HCT116 (cell line): ENCODE measurements around the gene ANKLE1. TPM values are rescaled to one million over a fixed set of nuclear protein-coding genes. Genes with fewer than 3 reads are reported as not detected.
A peak's percentile ranks its signal among the peaks of the same experiment; 100 is the strongest.

Experiments
- ATAC-seq: fragments of 200-7000 bp; cut with Tn5 transposase; 2 replicates; pipeline ENCODE4 v1.9.1; 2020; ENCODE audit warnings: mild to moderate bottlenecking, moderate library complexity
- BruUV-seq: library from RNA; stranded (reverse); fragments of 400-500 nt; replicated peaks from 2 replicates; lab custom pipeline; 2021; lab: Mats Ljungman, UMichigan
- CTCF ChIA-PET: fragments of 300-600 bp; sonication (Branson Sonifier 250); formaldehyde crosslinking; loops from one replicate; lab custom pipeline; 2021; ENCODE audit warnings: antibody characterized with exemption; lab: Charles Lee
- POLR2A ChIA-PET: fragments of 300-600, 350-600 bp; sonication (Branson Sonifier 250); formaldehyde crosslinking; loops from one replicate; lab custom pipeline; 2021; ENCODE audit warnings: antibody characterized with exemption; lab: Charles Lee
- RAD21 ChIA-PET, 2 experiments: fragments of 300-600 bp; sonication (Branson Sonifier 250); formaldehyde crosslinking; loops; one replicate each; lab custom pipeline; 2023; ENCODE audit warnings: low total read pairs in 2 of 2; ENCODE audit not compliant: uncharacterized antibody in 2 of 2, unreplicated experiment in 2 of 2, low non-redundant PET in 1 of 2; lab: Charles Lee
- DNase-seq: peaks from one replicate; pipeline ENCODE4 v3.0.0-alpha.2; 2010; ENCODE audit warnings: low read depth, low spot score
- H2AFZ ChIP-seq: fragments of 200-600 bp; shearing (Covaris generic), sonication (generic); 2 replicates; pipeline ENCODE4 v1.6.1; 2017; ENCODE audit warnings: low read depth, mixed run types, mixed read lengths, antibody characterized with exemption, low read length; ENCODE audit not compliant: poor library complexity, severe bottlenecking
- H3K27ac ChIP-seq: 2 replicates; pipeline ENCODE4 v1.5.1; 2012; ENCODE audit warnings: low read depth, low read length
- H3K27me3 ChIP-seq: fragments of 200-600 bp; sonication (generic); 2 replicates; pipeline ENCODE4 v1.6.1; 2016; ENCODE audit warnings: mixed run types, low read length, mixed read lengths; ENCODE audit not compliant: insufficient read depth
- H3K36me3 ChIP-seq, 2 experiments: fragments of 200-500 bp in 1 of 2; fragments of 200-600 bp in 1 of 2; sonication (Bioruptor generic) in 1 of 2; sonication (generic) in 1 of 2; 2 replicates each; pipeline versions ENCODE4 v1.5.1 to v1.6.1; 2014 to 2016; ENCODE audit warnings: low read length in 2 of 2, inconsistent platforms in 1 of 2, mixed read lengths in 1 of 2, mixed run types in 1 of 2; ENCODE audit not compliant: insufficient read depth in 2 of 2, control insufficient read depth in 1 of 2
- H3K4me1 ChIP-seq, 2 experiments: fragments of 200-600 bp in 1 of 2; sonication (generic) in 1 of 2; 2 replicates each; pipeline versions ENCODE4 v1.5.1 to v1.6.1; 2012 to 2017; ENCODE audit warnings: low read length in 2 of 2, inconsistent platforms in 1 of 2, mild to moderate bottlenecking in 1 of 2, mixed read lengths in 1 of 2, mixed run types in 1 of 2, moderate library complexity in 1 of 2; ENCODE audit not compliant: insufficient read depth in 2 of 2, control insufficient read depth in 1 of 2
- H3K4me2 ChIP-seq: fragments of 200-600 bp; sonication (generic); 2 replicates; pipeline ENCODE4 v1.6.1; 2017; ENCODE audit warnings: mixed run types, low read length, mixed read lengths
- H3K4me3 ChIP-seq, 2 experiments: fragments of 200-600 bp in 1 of 2; sonication (generic) in 1 of 2; replicated peaks in 1 of 2; 2 replicates each; pipeline ENCODE4 v1.5.1; 2011 to 2016; ENCODE audit warnings: low read length in 2 of 2, control low read depth in 1 of 2, low read depth in 1 of 2, mild to moderate bottlenecking in 1 of 2, mixed read lengths in 1 of 2, mixed run types in 1 of 2
- H3K79me2 ChIP-seq: fragments of 200-600 bp; sonication (generic); 2 replicates; pipeline ENCODE4 v1.6.1; 2017; ENCODE audit warnings: mild to moderate bottlenecking, mixed run types, low read length, moderate library complexity, mixed read lengths; ENCODE audit not compliant: insufficient read depth
- H3K9ac ChIP-seq: fragments of 200-600 bp; sonication (generic); 2 replicates; pipeline ENCODE4 v1.6.1; 2016; ENCODE audit warnings: low read length, mixed read lengths
- H3K9me2 ChIP-seq: fragments of 200-600 bp; sonication (generic), shearing (Covaris generic); 2 replicates; pipeline ENCODE4 v1.6.1; 2017; ENCODE audit warnings: mixed run types, mild to moderate bottlenecking, moderate library complexity; ENCODE audit not compliant: insufficient read depth
- H3K9me3 ChIP-seq, 2 experiments: fragments of 200-500 bp in 1 of 2; fragments of 200-600 bp in 1 of 2; sonication (Bioruptor generic) in 1 of 2; sonication (generic) in 1 of 2; 2 replicates each; pipeline ENCODE4 v1.6.1; 2014 to 2017; ENCODE audit warnings: low read length in 2 of 2, mixed read lengths in 2 of 2, inconsistent platforms in 1 of 2, low read depth in 1 of 2, mild to moderate bottlenecking in 1 of 2, mixed run types in 1 of 2, moderate library complexity in 1 of 2; ENCODE audit not compliant: control insufficient read depth in 1 of 2, insufficient read depth in 1 of 2
- H4K20me1 ChIP-seq: fragments of 200-600 bp; sonication (generic), shearing (Covaris generic); 2 replicates; pipeline ENCODE4 v1.6.1; 2017; ENCODE audit warnings: mixed run types, mild to moderate bottlenecking, moderate library complexity; ENCODE audit not compliant: insufficient read depth
- CBX3 ChIP-seq: IDR thresholded peaks from 2 replicates; pipeline ENCODE4 v1.6.1; 2012; ENCODE audit warnings: low read depth
- CEBPB ChIP-seq: IDR thresholded peaks from 2 replicates; pipeline ENCODE4 v1.6.1; 2012; ENCODE audit warnings: low read depth
- EGR1 ChIP-seq: IDR thresholded peaks from 2 replicates; pipeline ENCODE4 v1.6.1; 2012; ENCODE audit warnings: low read depth
- EZH2phosphoT487 ChIP-seq: fragments of 200-600 bp; IDR thresholded peaks from 2 replicates; pipeline ENCODE4 v1.6.1; 2018; ENCODE audit warnings: antibody characterized with exemption, borderline replicate concordance
- JUND ChIP-seq: IDR thresholded peaks from 2 replicates; pipeline ENCODE4 v1.6.1; 2012
- POLR2A ChIP-seq: IDR thresholded peaks from 2 replicates; pipeline ENCODE4 v1.7.0; 2011; ENCODE audit warnings: borderline replicate concordance; ENCODE audit not compliant: insufficient read depth, insufficient read length; ENCODE audit errors: extremely low read depth
- POLR2AphosphoS5 ChIP-seq: IDR thresholded peaks from 2 replicates; pipeline ENCODE4 v1.6.1; 2011; ENCODE audit warnings: mild to moderate bottlenecking, low read depth, low read length, moderate library complexity
- SP1 ChIP-seq: IDR thresholded peaks from 2 replicates; pipeline ENCODE4 v1.6.1; 2012; ENCODE audit warnings: low read depth
- TCF7L2 ChIP-seq: IDR thresholded peaks from 2 replicates; pipeline ENCODE4 v1.7.0; 2011; ENCODE audit warnings: borderline replicate concordance, inconsistent platforms; ENCODE audit not compliant: insufficient read depth, insufficient read length; ENCODE audit errors: extremely low read depth
- YY1 ChIP-seq: IDR thresholded peaks from 2 replicates; pipeline ENCODE4 v1.6.1; 2011; ENCODE audit warnings: low read length, low read depth, moderate library complexity, mild to moderate bottlenecking; ENCODE audit not compliant: insufficient replicate concordance; ENCODE audit errors: extremely low read depth
- ZNF274 ChIP-seq: fragments of 200-500 bp; sonication (Bioruptor generic); IDR thresholded peaks from 2 replicates; pipeline ENCODE4 v1.6.1; 2014; ENCODE audit warnings: mild to moderate bottlenecking, low read depth, low read length, inconsistent platforms
- intact Hi-C: fragments of 100-400 bp; cut with micrococcal nuclease; formaldehyde crosslinking; loops from 2 replicates; pipeline ENCODE4 v1.10.0; 2022
- total RNA-seq: library from RNA; stranded (reverse); gene quantifications from one replicate; pipeline ENCODE4 v1.2.1, GENCODE V29; 2021; ENCODE audit not compliant: unreplicated experiment
- TF ChIP-seq, protein P1 (sequence below): IDR thresholded peaks from 2 replicates; pipeline ENCODE4 v1.6.1; 2012
- TF ChIP-seq, protein P2 (sequence below): IDR thresholded peaks from 2 replicates; pipeline ENCODE4 v1.6.1; 2011; ENCODE audit warnings: mild to moderate bottlenecking, low read length, moderate library complexity; ENCODE audit not compliant: insufficient replicate concordance; ENCODE audit errors: extremely low read depth
- TF ChIP-seq, protein P3 (sequence below): IDR thresholded peaks from 2 replicates; pipeline ENCODE4 v1.6.1; 2012
- TF ChIP-seq, protein P4 (sequence below): IDR thresholded peaks from 2 replicates; pipeline ENCODE4 v1.6.1; 2012; ENCODE audit warnings: low read depth

ANKLE1 gene
- total RNA-seq, 1 experiment from 2014 or later: 14.8 TPM

DNA sequence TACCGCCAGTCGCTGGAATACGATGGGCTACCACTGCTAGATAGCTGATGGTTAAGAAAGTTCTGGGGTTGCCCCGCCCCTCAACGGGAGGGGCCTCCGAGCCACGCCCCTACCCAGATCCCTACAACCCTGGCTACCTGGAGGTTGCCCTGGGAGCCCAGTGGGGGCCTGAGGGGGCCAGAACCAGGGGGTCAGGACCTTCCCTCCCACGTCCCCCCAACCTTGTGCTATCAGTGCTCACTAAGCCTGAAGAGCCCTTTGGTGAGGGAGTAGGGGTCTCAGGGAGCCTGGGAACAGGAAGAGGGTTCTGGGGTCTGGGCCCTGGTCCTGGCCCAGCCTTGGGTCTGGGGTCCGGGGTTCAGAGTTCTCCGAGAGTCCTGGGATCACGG is 46.8 kb upstream of the ANKLE1 start:
- H3K4me3 ChIP-seq: peak overlapping the region; percentile 91 to 93
- ChIA-PET POLR2A (interaction anchor here (0.8 to 3.8 kb wide), 8 partner anchors 8 to 32 kb away, joined by 3 to 29 read pairs (median 5); partner anchors contain the start of genes BABAM1, OCEL1 and USE1), CTCF (interaction anchor here (0.6 to 1.4 kb wide), 2 partner anchors 9 to 49 kb away, joined by 3 read pairs; partner anchors contain the start of gene OCEL1), RAD21 (interaction anchor here in 1 of 2 experiments (1.9 kb wide), 1 partner anchor 8 kb away, joined by 5 read pairs; the partner anchor contains the start of gene OCEL1)
- H3K4me1 ChIP-seq: peaks cover 13 to 27% of the 10 kb centered on the region in 2 experiments
- no peaks in the 10 kb centered on the region for H3K9me2 ChIP-seq
- no peaks in the 10 kb centered on the region for H3K27me3 ChIP-seq
- H3K36me3 ChIP-seq: peaks cover 13 to 16% of the 10 kb centered on the region in 2 experiments; a peak in 3 of 4 replicates
- peaks cover 7% of the 10 kb centered on the region; the same call in 1 of the 2 replicates for H4K20me1 ChIP-seq
- H3K79me2 ChIP-seq: peaks cover 53% of the 10 kb centered on the region
- ATAC-seq (peak; percentile 77), DNase-seq (no peak)
- no peak overlapping the region for H2AFZ ChIP-seq
- no peak for TF ChIP-seq CEBPB
- TF ChIP-seq TCF7L2: no peak
- TF ChIP-seq, protein P1, sequence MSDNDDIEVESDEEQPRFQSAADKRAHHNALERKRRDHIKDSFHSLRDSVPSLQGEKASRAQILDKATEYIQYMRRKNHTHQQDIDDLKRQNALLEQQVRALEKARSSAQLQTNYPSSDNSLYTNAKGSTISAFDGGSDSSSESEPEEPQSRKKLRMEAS: no peak
- TF ChIP-seq ZNF274: no peak
- no peak for TF ChIP-seq YY1
- TF ChIP-seq, protein P2, sequence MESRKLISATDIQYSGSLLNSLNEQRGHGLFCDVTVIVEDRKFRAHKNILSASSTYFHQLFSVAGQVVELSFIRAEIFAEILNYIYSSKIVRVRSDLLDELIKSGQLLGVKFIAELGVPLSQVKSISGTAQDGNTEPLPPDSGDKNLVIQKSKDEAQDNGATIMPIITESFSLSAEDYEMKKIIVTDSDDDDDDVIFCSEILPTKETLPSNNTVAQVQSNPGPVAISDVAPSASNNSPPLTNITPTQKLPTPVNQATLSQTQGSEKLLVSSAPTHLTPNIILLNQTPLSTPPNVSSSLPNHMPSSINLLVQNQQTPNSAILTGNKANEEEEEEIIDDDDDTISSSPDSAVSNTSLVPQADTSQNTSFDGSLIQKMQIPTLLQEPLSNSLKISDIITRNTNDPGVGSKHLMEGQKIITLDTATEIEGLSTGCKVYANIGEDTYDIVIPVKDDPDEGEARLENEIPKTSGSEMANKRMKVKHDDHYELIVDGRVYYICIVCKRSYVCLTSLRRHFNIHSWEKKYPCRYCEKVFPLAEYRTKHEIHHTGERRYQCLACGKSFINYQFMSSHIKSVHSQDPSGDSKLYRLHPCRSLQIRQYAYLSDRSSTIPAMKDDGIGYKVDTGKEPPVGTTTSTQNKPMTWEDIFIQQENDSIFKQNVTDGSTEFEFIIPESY: no peak
- TF ChIP-seq SP1: no peak
- TF ChIP-seq POLR2AphosphoS5: peak; percentile 88
- TF ChIP-seq EZH2phosphoT487: no peak
- TF ChIP-seq JUND: no peak
- no peak for TF ChIP-seq EGR1
- TF ChIP-seq, protein P3, sequence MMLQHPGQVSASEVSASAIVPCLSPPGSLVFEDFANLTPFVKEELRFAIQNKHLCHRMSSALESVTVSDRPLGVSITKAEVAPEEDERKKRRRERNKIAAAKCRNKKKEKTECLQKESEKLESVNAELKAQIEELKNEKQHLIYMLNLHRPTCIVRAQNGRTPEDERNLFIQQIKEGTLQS: no peak
- TF ChIP-seq POLR2A: peak; percentile 54
- TF ChIP-seq, protein P4, sequence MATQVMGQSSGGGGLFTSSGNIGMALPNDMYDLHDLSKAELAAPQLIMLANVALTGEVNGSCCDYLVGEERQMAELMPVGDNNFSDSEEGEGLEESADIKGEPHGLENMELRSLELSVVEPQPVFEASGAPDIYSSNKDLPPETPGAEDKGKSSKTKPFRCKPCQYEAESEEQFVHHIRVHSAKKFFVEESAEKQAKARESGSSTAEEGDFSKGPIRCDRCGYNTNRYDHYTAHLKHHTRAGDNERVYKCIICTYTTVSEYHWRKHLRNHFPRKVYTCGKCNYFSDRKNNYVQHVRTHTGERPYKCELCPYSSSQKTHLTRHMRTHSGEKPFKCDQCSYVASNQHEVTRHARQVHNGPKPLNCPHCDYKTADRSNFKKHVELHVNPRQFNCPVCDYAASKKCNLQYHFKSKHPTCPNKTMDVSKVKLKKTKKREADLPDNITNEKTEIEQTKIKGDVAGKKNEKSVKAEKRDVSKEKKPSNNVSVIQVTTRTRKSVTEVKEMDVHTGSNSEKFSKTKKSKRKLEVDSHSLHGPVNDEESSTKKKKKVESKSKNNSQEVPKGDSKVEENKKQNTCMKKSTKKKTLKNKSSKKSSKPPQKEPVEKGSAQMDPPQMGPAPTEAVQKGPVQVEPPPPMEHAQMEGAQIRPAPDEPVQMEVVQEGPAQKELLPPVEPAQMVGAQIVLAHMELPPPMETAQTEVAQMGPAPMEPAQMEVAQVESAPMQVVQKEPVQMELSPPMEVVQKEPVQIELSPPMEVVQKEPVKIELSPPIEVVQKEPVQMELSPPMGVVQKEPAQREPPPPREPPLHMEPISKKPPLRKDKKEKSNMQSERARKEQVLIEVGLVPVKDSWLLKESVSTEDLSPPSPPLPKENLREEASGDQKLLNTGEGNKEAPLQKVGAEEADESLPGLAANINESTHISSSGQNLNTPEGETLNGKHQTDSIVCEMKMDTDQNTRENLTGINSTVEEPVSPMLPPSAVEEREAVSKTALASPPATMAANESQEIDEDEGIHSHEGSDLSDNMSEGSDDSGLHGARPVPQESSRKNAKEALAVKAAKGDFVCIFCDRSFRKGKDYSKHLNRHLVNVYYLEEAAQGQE: no peak
- TF ChIP-seq CBX3: no peak
- no peaks in the 10 kb centered on the region for H3K9me3 ChIP-seq
- intact Hi-C loops: no loop called here
- peak overlapping the region; percentile 100 for H3K27ac ChIP-seq
- H3K9ac ChIP-seq: peak overlapping the region; percentile 94
- peak overlapping the region; percentile 98 for H3K4me2 ChIP-seq
- BruUV-seq: no TSS peak
